Mucosa of rectum (tissue), 2 donors: ENCODE data around the gene GOLGA6A.

ENCODE experiments used
- H3K27ac ChIP-seq, 2 donors: one replicate each; pipeline ENCODE4 v1.7.0; 2013; ENCODE audit warnings: inconsistent platforms in 2 of 2, low read depth in 2 of 2, low read length in 2 of 2
- H3K27me3 ChIP-seq, 2 donors: one replicate each; pipeline ENCODE4 v1.7.0; 2013; ENCODE audit warnings: low read length in 2 of 2; ENCODE audit not compliant: control insufficient read depth in 2 of 2, insufficient read depth in 2 of 2
- H3K36me3 ChIP-seq, 2 donors: one replicate each; pipeline ENCODE4 v1.7.0; 2013; ENCODE audit warnings: low read length in 2 of 2; ENCODE audit not compliant: control insufficient read depth in 2 of 2, insufficient read depth in 2 of 2
- H3K4me1 ChIP-seq, 2 donors: one replicate each; pipeline ENCODE4 v1.7.0; 2013; ENCODE audit warnings: low read length in 2 of 2, mild to moderate bottlenecking in 1 of 2; ENCODE audit not compliant: control insufficient read depth in 2 of 2, insufficient read depth in 2 of 2
- H3K4me3 ChIP-seq, 2 donors: one replicate each; pipeline ENCODE4 v1.7.0; 2013; ENCODE audit warnings: low read length in 2 of 2
- H3K9ac ChIP-seq, 2 donors: one replicate each; pipeline ENCODE4 v1.7.0; 2013; ENCODE audit warnings: low read length in 2 of 2, low read depth in 1 of 2, mild to moderate bottlenecking in 1 of 2
- H3K9me3 ChIP-seq, 2 donors: one replicate each; pipeline ENCODE4 v1.7.0; 2013; ENCODE audit warnings: low read length in 2 of 2; ENCODE audit not compliant: control insufficient read depth in 2 of 2
- donor health status: healthy.
- donor health status: Normal muscosa, but diverticular disease.

GOLGA6A gene

DNA sequence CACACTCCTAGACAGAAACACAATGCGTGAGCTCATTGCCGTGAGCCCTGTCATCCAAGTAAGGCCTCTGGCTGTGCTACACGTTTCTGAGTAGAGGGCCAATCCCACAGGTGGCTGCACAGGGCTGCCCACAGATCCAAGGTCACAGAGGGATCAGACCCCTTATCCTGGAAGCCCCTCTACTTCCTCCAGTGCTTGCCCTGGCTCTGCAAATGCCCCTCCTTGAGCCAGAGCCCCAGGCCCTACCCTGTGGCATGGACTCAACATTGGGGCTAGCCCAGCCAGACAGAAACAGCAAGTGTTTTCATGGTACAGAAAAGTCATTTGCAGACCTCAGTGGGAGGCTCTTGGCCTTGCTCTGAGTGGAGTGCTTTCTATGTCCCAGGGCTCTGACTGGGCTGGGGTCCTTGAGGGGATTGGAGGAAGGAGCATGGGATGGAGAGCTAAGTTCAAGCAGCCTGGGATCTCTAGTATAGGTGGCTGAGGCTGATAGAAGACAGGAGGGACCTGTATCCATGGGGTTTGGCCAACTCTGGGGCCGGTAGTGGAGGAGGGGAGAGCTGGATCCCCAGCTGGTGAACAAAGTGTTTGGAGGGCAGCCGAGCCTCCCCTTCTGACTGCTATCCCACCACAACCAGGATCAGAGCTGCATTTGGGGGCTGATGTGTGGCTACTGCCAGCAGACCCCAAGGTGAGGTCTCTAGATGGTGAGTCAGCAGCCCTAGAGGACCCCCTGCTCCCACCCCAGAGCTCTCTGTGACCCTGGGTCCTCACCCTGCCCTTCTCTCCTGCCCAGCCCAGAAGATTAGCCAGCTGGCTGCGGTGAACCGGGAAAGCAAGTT is 38.7 kb downstream of the GOLGA6A start:
- peaks cover 5 to 7% of the 10 kb centered on the region in 2 donors for H3K4me1 ChIP-seq
- H3K36me3 ChIP-seq, result peaks cover 3 to 5% of the 10 kb centered on the region in 2 donors
- H3K9me3 ChIP-seq, result no peaks in the 10 kb centered on the region
- H3K4me3 ChIP-seq, result no peak overlapping the region
- no peaks in the 10 kb centered on the region for H3K27me3 ChIP-seq
- no peak overlapping the region for H3K9ac ChIP-seq
- H3K27ac ChIP-seq, result peak overlapping the region; percentile 56 to 67

DNA sequence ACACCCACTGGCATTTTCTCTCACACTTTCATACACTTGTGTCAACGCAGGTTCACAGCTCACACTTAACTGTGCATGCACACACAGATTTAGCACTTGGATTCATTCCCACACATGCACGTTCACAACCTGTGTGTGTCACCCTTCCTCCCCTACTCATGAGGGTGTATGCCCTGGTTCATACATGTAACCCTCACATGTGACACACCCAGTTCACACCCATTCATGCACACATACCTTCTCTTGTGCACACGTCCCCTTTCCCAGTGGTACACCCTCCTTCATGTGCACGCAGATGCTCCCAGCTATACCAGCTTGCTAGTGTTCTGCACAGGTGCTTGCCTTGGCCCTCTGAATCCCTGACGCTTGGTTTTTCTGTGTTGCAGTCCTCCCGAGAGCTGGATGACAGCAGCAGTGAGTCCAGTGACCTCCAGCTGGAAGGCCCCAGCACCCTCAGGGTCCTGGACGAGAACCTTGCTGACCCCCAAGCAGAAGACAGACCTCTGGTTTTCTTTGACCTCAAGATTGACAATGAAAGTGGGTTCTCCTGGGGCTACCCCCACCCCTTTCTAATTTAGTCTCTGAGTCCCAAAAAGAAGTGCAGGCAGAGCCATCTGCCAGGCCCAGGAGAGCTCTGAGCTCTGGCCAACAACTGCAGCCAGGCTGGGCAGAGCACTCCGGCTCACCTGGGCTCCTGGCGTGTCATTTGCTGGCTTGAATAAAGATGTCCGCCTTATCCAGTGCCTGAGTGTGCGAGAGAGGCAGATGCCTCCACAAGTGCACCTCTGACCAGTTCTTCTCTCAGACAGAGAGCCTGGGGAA is 39.5 kb downstream of the GOLGA6A start:
- Histone ChIP-seq H3K27me3 (no peaks in the 10 kb centered on the region), H3K36me3 (peaks cover 3 to 5% of the 10 kb centered on the region in 2 donors), H3K4me1 (peaks cover 0 to 3% of the 10 kb centered on the region in 2 donors), H3K9me3 (no peaks in the 10 kb centered on the region), H3K9ac (no peak overlapping the region), H3K4me3 (no peak overlapping the region), H3K27ac (no peak overlapping the region)

DNA sequence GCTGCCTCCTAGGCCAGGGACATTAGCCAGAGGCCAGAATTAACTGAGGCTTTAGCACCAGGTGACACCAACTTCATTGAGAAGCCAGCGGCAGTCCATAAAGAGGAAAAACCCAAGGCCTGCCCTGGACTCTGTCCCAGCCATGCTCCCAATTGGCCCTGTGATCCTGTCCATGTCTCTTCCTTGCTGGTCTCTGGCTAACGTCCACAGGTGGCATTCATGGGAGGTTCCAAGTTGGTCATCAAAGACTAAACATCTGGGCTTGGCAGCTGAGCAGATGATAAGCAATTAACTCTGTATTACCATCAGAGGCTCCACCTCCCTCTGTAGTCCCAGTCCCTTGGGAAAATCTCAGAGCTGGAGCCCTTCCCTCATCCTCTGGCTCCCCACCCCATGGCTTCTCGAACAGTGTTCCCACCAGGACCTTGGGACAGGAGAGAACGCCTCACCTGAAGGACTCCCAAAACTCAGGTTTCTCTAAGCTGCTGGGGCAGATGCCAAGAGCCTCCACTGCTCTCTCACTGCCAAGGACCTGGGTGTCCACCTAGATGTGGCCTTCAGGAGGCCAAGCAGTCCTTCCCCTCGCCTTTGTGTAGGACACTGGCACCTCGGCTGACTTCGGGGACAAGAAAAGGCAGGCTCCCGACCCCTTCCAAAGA is 40.4 kb downstream of the GOLGA6A start:
- no peak overlapping the region for H3K9ac ChIP-seq
- H3K4me1 ChIP-seq, result peaks cover 0 to 5% of the 10 kb centered on the region in 2 donors
- peaks cover 3 to 9% of the 10 kb centered on the region in 2 donors for H3K36me3 ChIP-seq
- no peaks in the 10 kb centered on the region for H3K9me3 ChIP-seq
- no peak overlapping the region for H3K4me3 ChIP-seq
- H3K27me3 ChIP-seq, result no peaks in the 10 kb centered on the region
- H3K27ac ChIP-seq, result peak overlapping the region in 1 of 2 donors; percentile 4

DNA sequence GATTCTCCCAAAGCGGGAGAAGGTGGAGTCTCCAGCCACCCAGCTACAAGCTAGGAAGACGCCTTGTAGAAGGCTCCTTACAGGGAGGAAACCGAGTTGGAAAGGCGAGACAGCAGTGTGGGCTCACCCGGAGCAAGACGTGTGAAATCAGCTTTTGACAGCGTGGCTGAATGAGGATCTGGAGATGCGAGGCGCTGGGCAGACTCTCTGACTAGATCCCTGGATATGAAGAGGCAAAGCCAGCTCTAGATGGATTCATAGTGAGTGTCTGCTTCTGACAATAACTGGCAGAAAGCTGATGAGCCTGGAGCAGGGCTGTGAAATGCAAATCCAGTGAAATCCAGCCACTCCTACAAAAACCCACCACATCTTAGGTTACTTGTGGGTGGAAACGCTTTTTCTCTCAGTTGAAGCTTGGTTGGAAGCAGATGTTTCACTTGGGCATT is 41.0 kb downstream of the GOLGA6A start:
- Histone ChIP-seq H3K36me3 (peaks cover 3 to 13% of the 10 kb centered on the region in 2 donors), H3K9ac (no peak overlapping the region), H3K27ac (peak overlapping the region; percentile 68 to 74), H3K4me1 (peaks cover 0 to 5% of the 10 kb centered on the region in 2 donors), H3K4me3 (no peak overlapping the region), H3K27me3 (no peaks in the 10 kb centered on the region), H3K9me3 (no peaks in the 10 kb centered on the region)

DNA sequence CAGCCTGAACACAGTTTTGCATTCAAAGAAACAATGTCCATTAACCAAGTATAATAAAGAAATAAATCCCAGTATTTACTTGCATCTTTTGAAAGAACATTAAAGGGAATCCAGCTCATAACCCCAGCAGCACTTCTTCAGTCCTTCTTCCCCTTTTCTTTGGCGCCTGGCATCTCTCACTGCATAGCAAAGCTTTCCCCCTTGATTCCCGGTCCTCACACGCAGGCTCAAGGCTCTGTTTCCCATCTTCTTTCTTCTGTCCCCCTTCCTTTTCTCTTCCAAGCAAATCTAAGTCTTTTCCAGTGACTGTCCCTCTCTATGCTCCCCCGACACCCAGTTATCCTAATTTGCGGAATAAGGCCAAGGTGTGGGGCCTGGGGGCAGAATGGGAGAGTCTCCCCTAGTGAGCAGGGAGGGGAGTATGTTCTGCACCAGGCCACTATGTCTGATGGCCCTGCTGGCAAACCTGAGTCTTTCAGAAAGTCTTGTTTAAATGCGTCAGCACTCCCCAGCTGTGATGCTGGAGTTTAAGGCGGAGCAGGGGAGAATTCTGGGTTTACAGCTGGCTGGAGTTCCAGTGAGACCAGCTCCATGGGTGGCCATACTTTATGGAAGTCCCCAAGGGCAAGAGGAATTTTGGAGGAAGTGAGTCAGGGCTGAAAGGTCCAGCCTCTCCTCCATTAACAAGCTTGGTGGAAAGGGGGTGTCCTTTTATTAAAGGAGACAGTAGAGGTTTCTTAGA is 42.1 kb downstream of the GOLGA6A start:
- Histone ChIP-seq H3K27ac (peak overlapping the region; percentile 68 to 74), H3K4me3 (no peak overlapping the region), H3K9me3 (no peaks in the 10 kb centered on the region), H3K27me3 (no peaks in the 10 kb centered on the region), H3K4me1 (peaks cover 0 to 5% of the 10 kb centered on the region in 2 donors), H3K36me3 (peaks cover 6 to 18% of the 10 kb centered on the region in 2 donors), H3K9ac (no peak overlapping the region)

DNA sequence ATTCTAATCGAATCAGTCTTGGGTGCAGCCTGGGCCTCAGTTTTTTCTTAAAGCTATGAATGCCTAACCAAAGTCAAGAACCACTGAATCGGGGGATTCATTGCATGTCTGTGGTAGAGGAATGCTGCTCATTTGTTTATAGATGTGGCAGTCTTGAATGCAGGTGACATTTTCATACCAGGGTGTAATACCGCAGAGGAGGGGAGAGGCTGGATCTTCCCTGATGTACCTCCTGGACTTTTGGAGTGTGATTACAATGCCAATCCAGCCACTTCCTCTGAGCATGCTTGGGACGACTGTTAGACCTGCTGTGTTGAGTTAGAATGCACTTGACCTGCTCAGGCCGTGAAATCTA is 42.7 kb downstream of the GOLGA6A start:
- Histone ChIP-seq H3K36me3 (peaks cover 8 to 23% of the 10 kb centered on the region in 2 donors), H3K9ac (no peak overlapping the region), H3K9me3 (no peaks in the 10 kb centered on the region), H3K4me3 (no peak overlapping the region), H3K27ac (peak overlapping the region in 1 of 2 donors; percentile 27), H3K27me3 (no peaks in the 10 kb centered on the region), H3K4me1 (peaks cover 0 to 4% of the 10 kb centered on the region in 2 donors)

DNA sequence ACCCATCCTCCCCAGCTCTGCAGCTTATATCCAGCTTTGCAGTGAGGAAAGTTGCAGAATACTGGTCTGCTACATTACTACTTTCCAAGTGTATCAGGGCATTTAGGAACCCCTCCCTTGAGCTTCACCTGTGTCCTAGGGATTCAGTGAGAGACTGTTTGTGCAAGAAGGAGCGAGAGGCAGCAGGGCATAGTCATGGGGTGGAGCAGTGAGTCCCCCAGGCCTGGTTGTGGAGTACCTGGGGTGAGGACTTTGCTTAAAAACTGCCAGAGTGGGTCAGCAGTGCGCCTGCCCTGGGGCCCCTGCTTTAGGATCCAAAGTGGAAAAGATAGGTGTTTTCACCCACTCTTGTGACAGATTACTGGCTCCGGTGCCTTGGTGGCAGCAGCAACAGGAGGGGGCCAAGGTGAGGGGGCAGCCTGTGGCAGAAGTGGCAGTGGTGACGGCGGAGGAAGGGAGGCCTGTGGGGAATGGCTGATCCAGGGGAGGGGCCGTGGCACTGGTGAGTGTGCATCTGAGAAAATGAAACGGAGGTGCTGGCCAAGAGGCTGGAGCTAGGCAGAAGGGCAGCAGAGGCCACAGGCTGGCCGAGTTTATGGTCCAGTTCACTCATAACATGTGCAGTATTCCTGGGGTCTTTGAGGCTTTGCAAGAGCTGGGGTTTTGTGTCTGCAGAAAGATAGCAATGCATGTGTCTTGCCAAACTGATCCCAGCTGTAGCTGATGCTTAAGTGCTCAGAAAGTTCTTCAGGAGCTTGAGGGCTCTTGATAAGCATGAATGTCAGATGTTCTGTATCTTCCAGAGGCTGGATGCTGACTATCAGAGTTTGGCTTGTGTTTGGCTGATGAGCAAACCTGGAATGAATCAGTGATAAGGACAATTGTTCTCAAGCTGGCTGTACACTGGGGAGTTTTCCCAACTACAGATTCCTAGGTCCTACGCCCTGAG is 43.4 kb downstream of the GOLGA6A start:
- H3K4me3 ChIP-seq, result no peak overlapping the region
- no peaks in the 10 kb centered on the region for H3K9me3 ChIP-seq
- H3K36me3 ChIP-seq, result peaks cover 15 to 29% of the 10 kb centered on the region in 2 donors
- peaks cover 0 to 3% of the 10 kb centered on the region in 2 donors for H3K4me1 ChIP-seq
- H3K27me3 ChIP-seq, result no peaks in the 10 kb centered on the region
- H3K27ac ChIP-seq, result peak overlapping the region in 1 of 2 donors; percentile 11
- no peak overlapping the region for H3K9ac ChIP-seq

DNA sequence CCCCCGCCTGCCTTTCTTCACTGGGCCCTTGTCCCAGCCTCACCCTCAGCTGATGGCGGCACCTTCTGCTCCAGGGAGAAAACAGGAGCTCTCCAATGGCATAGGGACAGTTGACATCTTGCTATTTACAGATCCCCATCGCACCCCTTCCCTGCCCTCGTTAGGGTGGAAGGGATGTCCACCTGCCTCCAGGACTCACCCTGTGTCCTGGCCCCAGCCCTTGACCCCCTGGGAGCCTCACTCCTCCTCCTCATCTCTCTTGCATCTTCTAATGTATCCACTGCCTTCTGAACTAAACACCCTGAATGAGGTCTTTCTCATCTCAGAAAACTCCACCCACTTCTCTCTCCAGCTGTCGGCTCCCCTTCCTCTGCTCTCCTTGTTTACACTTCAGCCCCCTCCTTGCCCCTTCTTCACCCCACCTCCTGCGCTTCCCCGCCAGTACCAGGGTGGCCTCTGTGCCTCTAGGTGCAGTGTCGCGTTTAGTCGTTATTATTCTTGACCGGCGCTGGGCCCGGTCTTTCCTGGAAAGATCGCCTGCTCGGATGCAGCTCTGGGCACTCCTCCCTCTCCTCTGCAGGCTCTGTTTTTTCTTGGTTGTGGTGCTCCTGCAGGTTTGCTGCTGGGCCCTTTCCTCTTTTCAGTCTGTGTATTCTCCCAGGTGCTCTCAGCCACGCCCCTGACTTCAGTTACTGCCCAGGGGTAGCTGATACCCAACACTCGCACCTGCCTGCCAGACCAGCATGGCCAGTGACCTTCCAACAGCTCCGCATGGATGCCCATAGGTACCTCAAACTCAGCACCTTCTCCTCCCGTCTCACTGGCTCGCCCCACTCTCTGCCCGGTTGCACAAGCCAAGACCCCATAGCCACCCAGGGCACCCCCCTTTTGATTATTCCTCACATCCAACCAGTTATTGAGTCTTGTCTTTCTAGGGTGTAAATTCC is 44.9 kb downstream of the GOLGA6A start:
- H3K9me3 ChIP-seq, result no peaks in the 10 kb centered on the region
- H3K9ac ChIP-seq, result no peak overlapping the region
- peak overlapping the region in 1 of 2 donors; percentile 23 for H3K27ac ChIP-seq
- H3K4me3 ChIP-seq, result no peak overlapping the region
- H3K27me3 ChIP-seq, result no peaks in the 10 kb centered on the region
- peaks cover 0 to 3% of the 10 kb centered on the region in 2 donors for H3K4me1 ChIP-seq
- peaks cover 22 to 36% of the 10 kb centered on the region in 2 donors for H3K36me3 ChIP-seq
